ENCODE results near the gene TIGIT.
"Not testable (repeated sequence)": the region's sequence is repeated elsewhere in the genome, so short reads cannot be mapped to it uniquely, and the experiment has no call there.

Gene TIGIT

DNA sequence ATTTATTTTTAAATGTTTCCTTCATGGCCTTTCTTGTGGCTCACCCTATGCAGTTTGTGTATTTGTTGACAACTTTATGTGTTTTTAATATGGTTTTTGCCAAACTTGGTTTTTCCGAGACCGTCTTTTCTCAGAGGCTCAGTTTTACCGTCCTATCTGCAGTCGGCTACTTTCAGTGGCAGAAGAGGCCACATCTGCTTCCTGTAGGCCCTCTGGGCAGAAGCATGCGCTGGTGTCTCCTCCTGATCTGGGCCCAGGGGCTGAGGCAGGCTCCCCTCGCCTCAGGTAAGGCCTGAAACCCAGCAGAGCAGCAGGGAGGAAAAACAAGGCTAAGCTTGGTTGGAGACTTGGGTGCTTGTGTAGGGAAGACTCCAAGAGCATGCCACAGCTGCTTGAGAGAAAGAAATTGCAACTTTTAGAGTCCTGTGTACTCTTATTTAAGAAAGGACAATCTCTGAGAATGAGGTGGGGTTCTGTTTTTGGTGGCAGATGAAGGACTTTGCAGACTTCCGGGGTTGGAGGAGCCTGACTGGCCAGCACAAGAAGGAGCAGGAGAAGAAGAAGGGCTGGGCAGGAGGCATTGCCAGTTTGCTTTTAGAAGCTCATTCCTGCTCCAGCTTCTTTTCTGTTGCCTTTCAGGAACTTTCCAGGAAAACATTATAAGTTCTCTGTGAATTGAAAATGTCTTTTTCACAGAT lies at the start of gene TIGIT:
TIGIT (plus strand) TSS at position 191 of the 698 bp plus-strand sequence; CDS start at position 225, 34 bp downstream.
- no peak for DNase-seq

DNA sequence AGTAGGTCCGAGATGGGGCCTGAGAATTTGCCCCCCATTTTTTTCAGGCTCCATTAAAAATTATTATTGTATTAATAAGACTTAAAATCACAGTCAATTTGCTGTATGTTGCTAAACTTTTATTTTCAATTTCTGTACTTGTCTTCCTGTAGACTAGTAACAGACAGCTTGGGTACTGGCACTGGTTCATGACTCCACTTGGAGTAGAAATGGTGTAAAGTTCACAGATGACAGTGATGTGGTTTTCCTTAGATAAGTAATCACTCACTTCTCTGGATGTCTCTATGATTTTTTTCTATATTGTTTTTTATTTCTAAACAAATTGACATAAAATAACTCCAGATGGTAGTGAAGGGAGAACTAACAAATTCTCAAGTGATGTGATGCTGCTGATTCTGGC lies 40.9 kb upstream of the TIGIT start:
- no peak for DNase-seq

DNA sequence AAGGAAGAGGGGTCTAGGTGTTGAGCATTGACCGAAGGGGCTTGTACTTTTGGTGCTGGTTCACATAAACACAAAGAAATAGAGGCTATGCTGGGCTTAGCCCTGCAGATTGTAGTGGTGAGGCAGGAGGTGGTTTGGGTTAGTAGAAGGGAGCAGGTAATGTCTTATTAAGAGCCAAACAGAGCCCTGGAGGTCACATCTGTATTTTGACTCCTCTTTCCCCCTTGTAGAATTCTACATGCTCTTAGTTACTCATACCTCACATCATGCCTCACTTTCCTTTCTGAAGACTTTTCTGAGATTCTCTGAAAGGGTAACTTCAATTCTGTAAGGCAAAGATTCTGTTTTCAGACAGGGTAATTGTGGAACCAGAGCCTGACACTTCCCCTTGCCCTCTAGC lies 40.3 kb upstream of the TIGIT start:
- DNase-seq = no peak

DNA sequence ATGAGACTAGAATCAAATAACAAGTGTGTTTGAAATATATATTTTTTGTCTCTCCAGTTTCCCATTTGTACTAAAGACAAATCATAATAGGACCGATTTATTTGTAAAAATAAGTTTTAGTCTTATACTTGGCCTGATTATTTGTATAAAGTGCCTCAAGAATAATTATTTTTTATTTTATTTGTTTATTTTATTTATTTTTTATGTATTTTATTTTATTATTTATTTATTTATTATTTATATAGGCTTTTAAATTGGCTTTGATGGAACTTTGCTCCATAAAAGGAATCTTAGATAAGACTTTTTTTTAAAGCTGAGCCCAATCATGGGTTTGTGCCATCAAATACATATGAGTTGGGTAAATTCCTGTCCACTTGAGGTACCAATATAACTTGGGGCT lies 34.3 kb upstream of the TIGIT start:
- DNase-seq = no peak

DNA sequence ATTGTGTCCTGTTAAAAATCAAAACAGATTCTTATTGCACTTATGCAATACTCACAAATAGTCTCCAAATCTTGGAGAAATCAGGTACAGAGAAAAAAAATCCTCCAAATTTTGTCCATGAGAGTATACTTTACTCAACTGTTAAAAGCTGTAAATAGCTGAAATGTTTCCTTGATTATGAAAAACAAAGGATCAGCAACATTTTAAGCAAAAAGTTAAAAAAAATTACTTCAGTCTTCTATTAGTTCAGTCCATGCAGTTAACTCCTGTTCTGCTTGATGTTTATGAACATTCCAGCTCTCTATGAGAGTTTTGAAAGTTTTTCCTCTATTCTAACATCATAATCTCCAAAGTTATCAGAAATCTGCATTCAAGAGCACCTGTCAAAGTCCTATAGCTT lies 33.7 kb upstream of the TIGIT start:
- DNase-seq = no peak

DNA sequence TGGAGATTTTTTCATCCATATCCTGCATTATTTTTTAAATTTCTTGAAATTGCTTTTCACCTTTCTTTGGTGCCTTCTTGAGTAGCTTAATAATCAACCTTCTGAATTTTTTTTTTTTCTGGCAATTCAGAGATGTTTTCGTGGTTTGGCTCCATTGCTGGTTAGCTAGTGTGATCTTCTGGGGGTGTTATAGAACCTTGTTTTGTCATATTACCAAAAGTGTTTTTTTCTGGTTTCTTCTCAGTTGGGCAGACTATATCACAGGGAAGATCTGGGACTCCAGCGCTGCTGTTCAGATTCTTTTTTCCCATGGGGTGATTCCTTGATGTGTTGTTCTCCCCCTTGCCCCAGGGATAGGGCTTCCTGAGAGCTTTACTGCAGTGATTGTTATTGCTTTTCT lies 23.8 kb upstream of the TIGIT start:
- no peak for DNase-seq

DNA sequence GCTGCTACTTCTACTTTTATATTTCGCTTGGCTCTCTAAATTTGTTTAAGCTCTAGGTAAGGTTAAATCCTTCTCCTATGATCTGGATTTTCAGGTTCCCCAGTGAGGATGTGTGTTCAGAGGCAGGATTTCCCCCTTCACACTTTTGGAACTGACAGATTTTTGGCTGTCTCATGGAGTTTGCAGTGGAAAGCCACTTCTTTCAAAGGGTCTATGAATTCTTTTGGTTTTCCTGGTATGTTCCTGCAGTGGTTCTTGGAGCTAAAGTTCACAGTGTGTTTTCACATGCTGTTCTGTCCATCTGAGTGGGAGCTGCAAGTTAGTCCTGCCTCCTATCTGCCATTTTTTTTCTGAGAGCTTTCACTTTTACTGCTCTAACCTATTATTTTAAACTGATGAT lies 21.6 kb upstream of the TIGIT start:
- no peak for DNase-seq

DNA sequence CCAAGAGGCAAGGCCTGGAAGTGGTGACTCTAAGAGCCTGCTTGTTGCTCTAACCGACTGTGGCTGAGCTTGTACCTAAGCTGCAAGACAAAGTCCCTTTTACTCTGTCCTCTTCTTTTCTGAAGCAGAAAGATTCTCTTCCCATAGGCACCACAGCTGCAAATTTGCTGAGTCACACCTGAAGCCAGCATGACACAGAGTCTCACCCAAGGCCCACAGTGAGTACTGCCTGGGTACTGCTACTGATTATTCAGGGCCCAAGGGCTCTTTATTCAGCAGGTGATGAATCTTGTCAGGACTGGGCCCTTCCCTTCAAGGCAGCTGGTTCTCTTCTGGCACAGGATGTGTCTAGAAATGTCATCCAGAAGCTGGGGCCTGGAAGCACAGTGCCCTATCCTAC lies 18.9 kb upstream of the TIGIT start:
- DNase-seq = no peak

DNA sequence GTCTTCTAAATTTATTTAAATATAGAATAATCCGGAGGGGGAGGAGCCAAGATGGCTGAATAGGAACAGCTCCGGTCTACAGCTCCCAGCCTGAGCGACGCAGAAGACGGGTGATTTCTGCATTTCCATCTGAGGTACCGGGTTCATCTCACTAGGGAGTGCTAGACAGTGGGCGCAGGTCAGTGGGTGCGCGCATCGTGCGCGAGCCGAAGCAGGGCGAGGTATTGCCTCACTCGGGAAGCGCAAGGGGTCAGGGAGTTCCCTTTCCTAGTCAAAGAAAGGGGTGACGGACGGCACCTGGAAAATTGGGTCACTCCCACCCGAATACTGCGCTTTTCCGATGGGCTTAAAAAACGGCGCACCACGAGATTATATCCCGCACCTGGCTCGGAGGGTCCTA lies 17.0 kb upstream of the TIGIT start:
- not testable (repeated sequence) for DNase-seq

DNA sequence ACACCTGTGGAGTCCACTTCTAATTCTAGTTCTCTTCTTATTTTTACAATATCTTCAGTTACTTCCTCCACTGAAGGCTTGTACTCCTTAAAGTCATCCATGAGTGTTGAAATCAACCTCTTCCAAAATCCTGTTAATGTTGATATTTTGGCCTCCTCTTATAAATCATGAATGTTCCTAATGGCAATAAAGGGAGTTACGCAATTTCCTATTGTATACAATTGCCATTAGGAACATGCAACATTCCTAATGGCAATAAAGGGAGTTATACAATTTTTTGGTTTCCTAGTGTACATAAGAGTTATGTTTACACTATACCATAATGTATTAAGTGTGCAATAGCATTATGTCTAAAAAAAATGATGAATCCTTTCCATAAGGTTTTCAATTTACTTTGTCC lies 9.2 kb upstream of the TIGIT start:
- no peak for DNase-seq

DNA sequence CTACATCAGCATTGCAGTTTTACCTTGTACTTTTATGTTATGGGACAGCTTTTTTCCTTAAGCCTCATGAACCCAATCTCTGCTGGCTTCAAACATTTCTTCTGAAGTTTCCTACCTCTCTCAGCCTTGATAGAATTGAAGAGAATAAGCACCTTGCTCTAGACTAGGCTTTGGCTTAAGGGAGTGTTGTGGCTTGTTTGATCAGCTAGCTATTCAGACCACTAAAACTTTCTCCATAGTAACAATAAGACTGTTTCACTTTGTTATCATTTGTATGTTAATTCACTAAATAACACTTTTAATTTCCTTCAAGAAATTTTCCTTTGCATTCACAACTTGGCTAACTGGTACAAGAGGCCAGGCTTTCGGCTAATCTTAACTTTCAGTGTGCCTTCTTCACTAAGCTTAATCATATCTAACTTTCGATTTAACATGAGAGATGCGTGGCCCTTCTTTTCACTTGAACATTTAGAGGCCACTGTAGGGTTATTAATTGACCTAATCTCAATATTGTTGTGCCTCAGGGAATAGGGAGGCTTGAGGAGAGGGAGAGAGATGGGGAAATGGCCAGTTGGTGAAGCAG lies 8.1 kb upstream of the TIGIT start:
- no peak for DNase-seq

DNA sequence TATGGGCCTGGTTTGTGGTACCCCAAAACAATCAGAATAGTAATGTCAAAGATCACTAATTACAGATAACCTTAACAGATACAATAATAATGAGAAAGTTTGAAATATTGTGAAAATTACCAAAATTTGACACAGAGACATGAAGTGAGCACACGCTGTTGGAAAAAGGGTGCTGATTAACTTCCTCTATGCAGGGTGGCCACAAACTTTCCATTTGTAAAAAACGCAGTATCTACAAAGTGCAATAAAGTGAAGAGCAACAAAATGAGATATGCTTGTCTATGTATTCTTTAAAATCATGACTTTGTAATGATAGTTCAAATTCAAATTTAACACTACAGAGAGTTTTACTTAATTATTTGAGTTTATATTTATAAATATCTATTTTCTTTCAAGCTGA lies 7.6 kb upstream of the TIGIT start:
- DNase-seq = no peak

DNA sequence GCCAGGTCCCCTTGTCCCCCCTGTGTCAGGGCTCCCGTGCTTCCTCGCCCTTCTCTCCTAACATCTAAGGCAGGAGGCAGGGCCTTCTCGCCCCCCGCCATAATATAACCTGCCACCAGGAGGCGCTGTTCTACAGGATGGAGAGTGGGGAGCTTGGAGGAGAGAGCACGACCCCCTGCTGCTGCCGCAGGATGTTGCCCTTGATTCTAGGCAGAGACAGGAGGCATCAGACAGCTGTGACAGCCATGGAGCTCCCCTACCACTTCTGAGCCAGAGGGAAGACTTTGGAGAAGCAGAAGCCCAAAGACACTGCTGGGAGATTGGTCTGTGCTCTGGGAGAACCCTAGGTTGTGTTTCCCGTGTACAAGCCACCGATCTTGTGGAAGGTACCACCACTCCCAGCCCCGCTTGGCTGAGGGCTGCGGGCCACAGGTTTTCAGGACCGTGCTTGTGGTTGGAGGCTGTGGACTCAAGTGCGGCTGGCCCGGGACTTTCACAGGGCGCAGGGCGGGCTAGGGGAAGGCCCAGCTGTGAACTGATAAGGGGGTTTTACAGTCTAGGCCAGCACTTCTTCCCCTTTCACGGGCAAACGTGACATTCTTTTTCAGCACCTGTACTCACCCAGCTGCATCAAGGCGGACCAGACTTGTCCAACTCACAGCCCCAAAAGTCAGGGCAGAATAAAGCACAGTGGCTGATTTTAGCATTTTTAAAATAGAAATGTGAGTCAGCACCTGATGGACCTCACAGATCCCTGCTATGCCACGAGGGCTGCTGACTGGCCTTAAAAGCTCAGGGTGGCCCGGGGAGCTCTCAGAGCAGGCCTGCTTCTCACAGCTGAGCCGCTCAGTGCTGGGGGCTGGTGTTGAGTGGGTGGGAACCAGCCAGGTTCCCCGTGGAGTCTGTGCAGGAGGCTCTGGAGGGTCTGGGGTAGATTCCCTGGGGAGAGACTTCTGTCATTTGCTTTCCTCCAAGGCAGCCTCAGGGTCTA lies 2.6 kb upstream of the TIGIT start:
- DNase-seq = peak; percentile 77

DNA sequence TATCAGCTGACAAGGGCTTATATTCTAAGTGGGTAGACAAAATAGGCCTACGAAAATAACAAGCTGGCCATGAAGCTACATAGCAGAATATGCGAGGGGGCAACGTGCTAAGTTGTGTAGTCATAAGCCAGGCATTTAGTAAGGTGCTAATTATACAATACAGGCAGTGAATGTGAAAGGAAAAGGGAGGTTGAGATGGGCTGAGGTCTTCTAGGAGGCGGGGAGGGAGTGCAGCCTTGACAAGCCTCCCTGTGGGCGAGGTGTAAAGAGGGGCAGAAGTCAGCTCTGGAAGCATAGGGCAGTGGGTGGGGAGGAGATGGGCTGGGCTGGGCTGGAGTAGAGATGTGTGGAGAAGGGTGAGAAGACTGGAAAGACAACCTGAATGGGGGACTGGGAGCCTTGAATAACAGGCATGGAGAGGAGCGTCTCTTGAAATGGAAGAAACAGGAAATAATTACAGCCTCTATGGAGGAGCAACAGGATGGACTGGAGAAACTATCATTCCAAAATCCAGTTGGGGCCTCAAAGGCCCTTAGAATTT lies 1.2 kb downstream of the TIGIT start:
- DNase-seq = no peak

DNA sequence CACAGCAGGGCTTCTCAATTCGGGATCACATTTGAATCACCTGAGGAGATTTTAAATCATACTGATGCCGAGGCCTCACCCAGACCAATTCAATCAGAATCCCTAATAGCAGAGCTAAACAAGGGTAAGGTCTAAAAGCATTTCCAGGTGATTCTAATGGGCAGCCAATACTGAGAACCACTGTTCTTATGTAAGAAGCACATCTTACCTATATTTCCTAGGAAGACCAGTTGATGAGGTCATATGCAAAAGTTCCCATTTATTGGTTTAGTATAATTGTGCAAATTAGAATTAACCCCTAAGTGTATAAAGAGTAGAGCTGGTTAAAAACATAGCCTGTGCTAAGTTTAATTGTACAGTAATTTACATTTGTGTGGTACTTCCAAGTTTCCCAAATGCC lies 2.1 kb downstream of the TIGIT start:
- DNase-seq = no peak

DNA sequence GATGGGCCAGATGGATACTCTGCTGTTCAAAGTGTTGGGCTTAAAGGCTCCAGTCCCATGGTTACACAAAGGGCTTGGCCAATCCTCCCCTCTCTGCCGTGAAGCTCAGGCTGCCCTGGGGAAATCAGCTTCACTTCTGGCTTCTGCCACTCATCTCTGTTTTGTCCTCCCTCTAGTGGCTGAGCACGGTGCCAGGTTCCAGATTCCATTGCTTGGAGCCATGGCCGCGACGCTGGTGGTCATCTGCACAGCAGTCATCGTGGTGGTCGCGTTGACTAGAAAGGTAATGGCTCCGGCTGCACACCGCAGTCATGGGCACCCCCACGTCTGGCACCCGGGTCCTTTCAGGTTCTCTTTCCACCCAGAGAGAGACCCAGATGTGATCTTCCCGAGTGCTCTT lies 5.6 kb downstream of the TIGIT start:
- DNase-seq = peak; percentile 44

DNA sequence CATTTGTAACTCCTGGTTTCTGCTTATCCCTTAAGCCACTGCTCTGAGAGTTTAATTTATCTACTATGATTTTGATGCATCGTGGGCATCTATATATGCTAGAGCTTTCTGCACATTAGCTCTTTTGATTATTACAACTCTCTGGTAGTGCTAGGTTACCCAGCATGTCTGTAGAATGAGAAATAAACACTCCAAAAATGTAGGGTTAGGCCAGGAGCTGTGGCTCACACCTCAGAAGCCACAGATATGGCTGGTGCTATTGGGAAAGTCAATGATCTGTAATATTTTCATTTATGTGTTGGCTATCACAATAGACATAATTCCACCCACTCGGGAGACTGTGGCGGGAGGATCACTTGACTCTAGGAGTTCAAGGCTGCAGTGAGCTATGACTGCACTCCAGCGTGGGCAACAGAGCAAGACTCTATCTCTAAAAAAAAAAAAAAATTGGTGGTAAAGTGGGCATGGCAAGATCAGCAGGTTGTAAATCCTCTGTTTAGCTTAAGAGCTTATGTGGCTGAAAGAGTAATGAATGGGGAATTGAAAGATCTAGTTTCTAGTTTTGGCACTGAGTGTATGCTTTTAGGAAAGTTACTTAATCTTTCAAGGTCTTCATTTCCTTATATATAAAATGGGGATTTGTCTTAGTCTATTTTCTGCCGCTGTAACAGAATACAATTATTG lies 6.3 kb downstream of the TIGIT start:
- DNase-seq = no peak

DNA sequence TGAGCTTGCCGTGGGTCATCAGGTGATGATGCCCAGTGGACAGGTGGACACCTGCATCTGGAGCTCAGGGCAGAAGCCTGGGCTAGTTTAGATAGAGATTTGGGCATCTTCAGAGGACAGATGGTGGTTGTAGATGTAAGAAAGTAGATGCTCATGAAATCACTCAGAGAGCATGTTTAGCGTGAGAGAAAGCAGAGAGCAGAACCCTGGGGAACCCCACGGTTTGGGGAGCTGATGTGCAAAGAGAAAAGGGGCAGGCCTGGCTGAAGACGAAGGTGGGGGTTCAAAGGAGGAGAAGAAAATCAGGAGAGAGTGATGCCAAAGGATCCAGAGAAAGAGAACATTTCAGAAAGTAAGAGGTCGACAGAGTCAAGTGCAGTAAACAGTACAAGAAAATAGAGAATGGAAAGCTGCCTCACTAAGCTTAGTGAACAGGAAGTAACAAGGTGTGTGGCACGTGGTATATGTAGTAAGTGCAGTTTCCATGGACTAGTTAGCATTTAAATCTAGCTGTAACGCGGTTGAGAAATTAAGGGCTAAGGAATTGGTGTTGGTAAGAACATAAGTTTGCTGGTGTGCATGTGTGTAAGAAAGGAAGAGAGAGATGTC lies 13.5 kb downstream of the TIGIT start:
- DNase-seq = no peak

DNA sequence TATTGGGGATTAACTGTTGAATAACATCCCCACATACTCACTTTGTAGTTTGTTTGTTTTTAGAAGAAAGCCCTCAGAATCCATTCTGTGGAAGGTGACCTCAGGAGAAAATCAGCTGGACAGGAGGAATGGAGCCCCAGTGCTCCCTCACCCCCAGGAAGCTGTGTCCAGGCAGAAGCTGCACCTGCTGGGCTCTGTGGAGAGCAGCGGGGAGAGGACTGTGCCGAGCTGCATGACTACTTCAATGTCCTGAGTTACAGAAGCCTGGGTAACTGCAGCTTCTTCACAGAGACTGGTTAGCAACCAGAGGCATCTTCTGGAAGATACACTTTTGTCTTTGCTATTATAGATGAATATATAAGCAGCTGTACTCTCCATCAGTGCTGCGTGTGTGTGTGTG lies 14.0 kb downstream of the TIGIT start:
- DNase-seq = no peak

DNA sequence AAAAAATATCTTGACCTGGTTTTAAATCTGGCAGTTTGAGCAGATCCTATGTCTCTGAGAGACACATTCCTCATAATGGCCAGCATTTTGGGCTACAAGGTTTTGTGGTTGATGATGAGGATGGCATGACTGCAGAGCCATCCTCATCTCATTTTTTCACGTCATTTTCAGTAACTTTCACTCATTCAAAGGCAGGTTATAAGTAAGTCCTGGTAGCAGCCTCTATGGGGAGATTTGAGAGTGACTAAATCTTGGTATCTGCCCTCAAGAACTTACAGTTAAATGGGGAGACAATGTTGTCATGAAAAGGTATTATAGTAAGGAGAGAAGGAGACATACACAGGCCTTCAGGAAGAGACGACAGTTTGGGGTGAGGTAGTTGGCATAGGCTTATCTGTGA lies 14.5 kb downstream of the TIGIT start:
- DNase-seq = no peak

DNA sequence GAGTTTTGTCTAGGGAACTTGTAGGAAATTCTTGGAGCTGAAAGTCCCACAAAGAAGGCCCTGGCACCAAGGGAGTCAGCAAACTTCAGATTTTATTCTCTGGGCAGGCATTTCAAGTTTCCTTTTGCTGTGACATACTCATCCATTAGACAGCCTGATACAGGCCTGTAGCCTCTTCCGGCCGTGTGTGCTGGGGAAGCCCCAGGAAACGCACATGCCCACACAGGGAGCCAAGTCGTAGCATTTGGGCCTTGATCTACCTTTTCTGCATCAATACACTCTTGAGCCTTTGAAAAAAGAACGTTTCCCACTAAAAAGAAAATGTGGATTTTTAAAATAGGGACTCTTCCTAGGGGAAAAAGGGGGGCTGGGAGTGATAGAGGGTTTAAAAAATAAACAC lies 15.0 kb downstream of the TIGIT start:
- no peak for DNase-seq

DNA sequence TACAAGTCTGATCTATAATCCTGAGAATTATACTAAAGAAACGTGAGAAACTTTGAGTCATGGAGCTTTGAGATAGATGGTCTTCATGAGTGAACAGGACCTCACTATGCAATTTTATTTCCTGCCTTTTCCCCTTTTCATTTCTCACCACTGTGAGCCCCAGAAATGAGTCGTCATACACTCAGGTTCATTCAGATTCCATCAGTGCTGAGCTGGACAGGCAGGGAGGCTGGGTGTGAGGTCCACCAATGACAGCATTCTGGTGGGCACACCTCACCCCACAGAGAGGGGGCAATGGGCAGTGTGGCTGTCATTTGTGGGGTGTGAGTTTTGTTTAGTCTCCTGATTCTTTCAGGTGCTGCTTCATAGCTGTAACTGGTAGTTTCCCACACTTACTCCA lies 16.9 kb downstream of the TIGIT start:
- DNase-seq = no peak

DNA sequence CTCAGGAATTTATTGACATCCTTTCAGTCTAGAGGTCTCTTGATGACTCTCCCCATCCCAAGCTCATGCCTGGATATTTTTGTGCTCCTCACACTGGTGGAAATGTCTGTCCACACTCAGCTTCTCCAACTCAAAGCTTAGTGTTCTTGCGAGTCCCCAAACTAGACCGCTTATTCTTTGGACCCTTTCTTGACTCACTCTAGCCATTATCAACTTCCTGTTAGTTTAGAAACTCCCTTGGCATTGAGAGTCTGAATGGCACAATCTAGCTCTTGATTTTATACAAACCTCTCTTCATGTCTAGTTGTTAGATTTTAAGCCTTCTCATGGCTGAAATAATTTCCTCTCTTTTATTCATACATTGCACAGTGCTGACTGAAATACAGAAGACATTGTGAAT lies 19.6 kb downstream of the TIGIT start:
- no peak for DNase-seq

Measured in NCI-H69 (cell line).